T-cell (primary cell): Measurements from ENCODE around the gene CUL5. TPM values are rescaled to one million over a fixed set of nuclear protein-coding genes. Genes with fewer than 3 reads are reported as not detected.
"Not testable (repeated sequence)": the region's sequence is repeated elsewhere in the genome, so short reads cannot be mapped to it uniquely, and the experiment has no call there.

Experiments used
- ATAC-seq, 4 experiments: fragments of 200-7000 bp in 3 of 4; fragments of 150-1000 bp in 1 of 4; cut with Tn5 transposase; replicated peaks in 1 of 4; 1 replicate in 3 of 4; 2 replicates in 1 of 4; pipeline ENCODE4 v1.10.0; 2021; ENCODE audit warnings: moderate library complexity in 3 of 4, mild to moderate bottlenecking in 2 of 4, moderate number of reproducible peaks in 1 of 4
- CTCF ChIA-PET, 2 donors: fragments of 300-600 bp; sonication (Branson Sonifier 250); formaldehyde crosslinking; loops; one replicate each; lab custom pipeline; 2022; ENCODE audit warnings: antibody characterized with exemption in 2 of 2; lab: Charles Lee
- POLR2A ChIA-PET, 2 donors: fragments of 300-600 bp; sonication (Branson Sonifier 250); formaldehyde crosslinking; loops; one replicate each; lab custom pipeline; 2022; ENCODE audit warnings: antibody characterized with exemption in 2 of 2; lab: Charles Lee
- DNase-seq, 35 experiments: peaks; one replicate each; pipeline versions ENCODE4 v3.0.0 to v3.0.0-alpha.2; 2013 to 2023
- H3K27ac ChIP-seq: one replicate; pipeline ENCODE4 v1.5.1; 2013; ENCODE audit warnings: low read length
- H3K27me3 ChIP-seq, 2 experiments: replicated peaks in 1 of 2; 1 replicate in 1 of 2; 2 replicates in 1 of 2; pipeline versions ENCODE4 v1.6.1 to v1.7.0; 2013; ENCODE audit warnings: low read length in 1 of 2, mixed read lengths in 1 of 2; ENCODE audit not compliant: control insufficient read depth in 2 of 2, insufficient read depth in 2 of 2; ENCODE audit errors: extremely low read depth in 1 of 2
- H3K36me3 ChIP-seq, 2 donors: 1 replicate in 1 of 2; 2 replicates in 1 of 2; pipeline versions ENCODE4 v1.6.1 to v1.7.0; 2013; ENCODE audit warnings: low read length in 1 of 2; ENCODE audit not compliant: control insufficient read depth in 2 of 2, insufficient read depth in 1 of 2; ENCODE audit errors: extremely low read depth in 1 of 2
- H3K4me1 ChIP-seq, 2 experiments: 1 replicate in 1 of 2; 2 replicates in 1 of 2; pipeline versions ENCODE4 v1.6.1 to v1.7.0; 2013; ENCODE audit warnings: low read length in 2 of 2, mixed read lengths in 1 of 2; ENCODE audit not compliant: insufficient read depth in 2 of 2, control insufficient read depth in 1 of 2; ENCODE audit errors: extremely low read depth in 1 of 2
- H3K4me3 ChIP-seq, 2 donors: 1 replicate in 1 of 2; 2 replicates in 1 of 2; pipeline versions ENCODE4 v1.5.1 to v1.7.0; 2013; ENCODE audit warnings: mild to moderate bottlenecking in 2 of 2, low read length in 1 of 2, moderate library complexity in 1 of 2; ENCODE audit not compliant: control insufficient read depth in 1 of 2; ENCODE audit errors: extremely low read depth in 1 of 2
- H3K9me3 ChIP-seq: 2 replicates; pipeline ENCODE4 v1.7.0; 2013
- H3K27ac Mint-ChIP-seq, 2 donors: one replicate each; pipeline ENCODE4 v1.8.0; 2020 to 2021; ENCODE audit warnings: mild to moderate bottlenecking in 2 of 2, mixed read lengths in 2 of 2
- H3K27me3 Mint-ChIP-seq, 2 donors: one replicate each; pipeline ENCODE4 v1.8.0; 2021 to 2022; ENCODE audit warnings: mixed read lengths in 2 of 2
- H3K36me3 Mint-ChIP-seq: one replicate; pipeline ENCODE4 v1.8.0; 2021; ENCODE audit warnings: mixed read lengths
- H3K4me1 Mint-ChIP-seq, 3 donors: one replicate each; pipeline ENCODE4 v1.8.0; 2020 to 2022; ENCODE audit warnings: mixed read lengths in 3 of 3, mild to moderate bottlenecking in 1 of 3
- H3K4me3 Mint-ChIP-seq, 3 donors: one replicate each; pipeline ENCODE4 v1.8.0; 2020 to 2022; ENCODE audit warnings: mild to moderate bottlenecking in 3 of 3, mixed read lengths in 3 of 3, moderate library complexity in 3 of 3
- H3K9me3 Mint-ChIP-seq, 3 donors: one replicate each; pipeline ENCODE4 v1.8.0; 2020 to 2022; ENCODE audit warnings: mixed read lengths in 3 of 3
- WGBS: methylation state at CpG from one replicate; pipeline ENCODE4 v1.1.5; 2013; ENCODE audit warnings: missing lambda C conversion rate; ENCODE audit not compliant: insufficient coverage; 5-methylcytosine and 5-hydroxymethylcytosine counted together
- total RNA-seq, 35 experiments: library from RNA in 6 of 35; stranded (reverse) in 6 of 35; fragments of 120-200 nt in 1 of 35; gene quantifications; one replicate each; pipeline versions ENCODE4 v1.2.1 to v1.2.4 and lab custom pipeline; 2013 to 2026

Gene CUL5
- total RNA-seq, 5 donors from 2014 or later (not counting 1 experiment from before 2014, with no cell fraction given): 36.2 to 50.6 (median 42.7) TPM

- CTCF ChIA-PET: no interaction called here
- H3K27ac Mint-ChIP-seq: peak overlapping the region in 1 of 2 donors; percentile 24
Observed at GRCh38 chr11:108111126-108111525, 102.4 kb downstream of the CUL5 start.

DNA sequence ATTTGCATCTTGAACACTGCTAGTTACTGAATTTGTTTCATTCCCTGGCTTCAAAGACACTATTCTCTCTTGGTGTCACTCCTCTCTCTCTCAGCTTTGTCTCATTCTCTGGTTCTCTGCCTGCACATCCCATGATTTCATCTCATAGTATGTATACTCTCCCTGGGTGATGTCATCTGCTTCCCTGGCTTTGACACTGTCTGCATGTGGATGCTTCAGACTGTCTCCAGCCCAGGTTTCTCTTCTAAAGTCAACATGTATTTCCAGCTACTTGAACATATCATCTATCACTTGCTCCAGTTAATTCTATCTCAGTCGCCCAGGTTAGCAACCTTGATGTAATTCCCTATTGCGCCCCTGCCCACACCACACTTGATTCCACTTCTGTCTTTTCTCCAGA lies 103.4 kb downstream of the CUL5 start:
- Histone ChIP-seq H3K9me3 (no peaks in the 10 kb centered on the region), H3K4me1 (no peaks in the 10 kb centered on the region), H3K4me3 (no peak overlapping the region), H3K27ac (no peak overlapping the region), H3K27me3 (no peaks in the 10 kb centered on the region), H3K36me3 (no peaks in the 10 kb centered on the region)
- 100% methylated on average over 2 of the region's 2 CpGs for WGBS
- no peak overlapping the region for H3K27ac Mint-ChIP-seq
- H3K27me3 Mint-ChIP-seq: no peaks in the 10 kb centered on the region
- DNase-seq: no peak
- peaks cover 4% of the 10 kb centered on the region for H3K36me3 Mint-ChIP-seq
- no peaks in the 10 kb centered on the region for H3K9me3 Mint-ChIP-seq
- H3K4me3 Mint-ChIP-seq: no peak overlapping the region
- CTCF ChIA-PET: interaction anchor here in 1 of 2 donors (0.5 kb wide), 1 partner anchor 110 kb away, joined by 3 read pairs; the partner anchor contains the start of gene NPAT
- H3K4me1 Mint-ChIP-seq: no peaks in the 10 kb centered on the region
- POLR2A ChIA-PET: interaction anchor here in 1 of 2 donors (0.5 to 0.7 kb wide), 2 partner anchors 32 to 570 kb away, joined by 3 to 5 read pairs; no protein-coding TSS in a partner anchor
- ATAC-seq: no peak

More at GRCh38 chr11:108111126-108111525, 102.4 kb downstream of the CUL5 start:
- POLR2A ChIA-PET: interaction anchor here in 1 of 2 donors (0.6 kb wide), 1 partner anchor 30 kb away, joined by 8 read pairs; no protein-coding TSS in a partner anchor
- ATAC-seq (no peak), DNase-seq (no peak)
- no peaks in the 10 kb centered on the region for H3K9me3 ChIP-seq
- peaks cover 4% of the 10 kb centered on the region for H3K36me3 Mint-ChIP-seq
- H3K27ac ChIP-seq: no peak overlapping the region
- H3K4me3 ChIP-seq: no peak overlapping the region
- no peak overlapping the region for H3K4me3 Mint-ChIP-seq
- H3K4me1 ChIP-seq: no peaks in the 10 kb centered on the region
- WGBS: 100% methylated on average over 1 of the region's 4 CpGs
- no peaks in the 10 kb centered on the region for H3K27me3 ChIP-seq
- no peaks in the 10 kb centered on the region for H3K36me3 ChIP-seq
- H3K4me1 Mint-ChIP-seq: no peaks in the 10 kb centered on the region
- H3K9me3 Mint-ChIP-seq: no peaks in the 10 kb centered on the region
- H3K27me3 Mint-ChIP-seq: no peaks in the 10 kb centered on the region

DNA sequence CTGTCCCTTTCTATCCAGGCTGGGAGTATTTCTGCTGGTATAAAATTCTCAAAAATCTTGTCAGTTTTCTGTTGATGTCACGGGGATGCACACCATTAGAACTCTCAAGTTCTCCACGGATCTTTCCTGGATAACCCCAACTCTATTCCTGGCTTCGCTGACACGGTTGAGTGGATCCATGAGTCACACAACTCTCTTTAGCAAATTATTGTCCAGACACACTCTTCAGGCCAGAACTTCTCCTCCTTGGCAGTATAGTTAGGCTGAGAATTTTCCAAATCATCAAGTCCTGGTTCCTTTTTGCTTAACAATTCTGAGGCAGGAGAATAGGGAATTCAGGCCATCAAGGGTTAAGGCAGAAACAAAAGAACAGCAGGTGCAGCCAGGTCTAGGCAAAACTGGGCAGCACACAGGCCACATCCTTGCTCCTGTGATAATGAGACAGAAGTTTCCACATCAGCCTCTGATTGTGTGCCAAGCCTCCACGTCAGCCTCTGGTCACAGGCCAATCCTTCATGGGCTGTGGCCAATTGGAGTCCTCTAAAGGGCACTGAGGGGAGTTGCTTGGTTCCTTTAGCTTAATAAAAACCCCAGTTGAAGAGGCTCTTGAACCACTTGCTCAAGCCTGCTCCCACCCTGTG lies 106.9 kb downstream of the CUL5 start:
- H3K4me3 Mint-ChIP-seq: no peak overlapping the region
- POLR2A ChIA-PET: no interaction called here
- H3K27ac Mint-ChIP-seq: no peak overlapping the region
- no peaks in the 10 kb centered on the region for H3K27me3 Mint-ChIP-seq
- peaks cover 0 to 2% (median 0%) of the 10 kb centered on the region in 3 donors for H3K4me1 Mint-ChIP-seq
- no peaks in the 10 kb centered on the region for H3K36me3 ChIP-seq
- H3K9me3 ChIP-seq: no peaks in the 10 kb centered on the region
- H3K9me3 Mint-ChIP-seq: no peaks in the 10 kb centered on the region
- H3K4me3 ChIP-seq: no peak overlapping the region
- peaks cover 4% of the 10 kb centered on the region for H3K36me3 Mint-ChIP-seq
- CTCF ChIA-PET: no interaction called here
- ATAC-seq (no peak), DNase-seq (no peak)
- no peaks in the 10 kb centered on the region for H3K27me3 ChIP-seq
- H3K27ac ChIP-seq: no peak overlapping the region
- no peaks in the 10 kb centered on the region for H3K4me1 ChIP-seq
- WGBS: 62% methylated on average over 3 of the region's 5 CpGs

- Histone ChIP-seq H3K4me1 (peaks cover 0 to 18% of the 10 kb centered on the region in 2 experiments), H3K27ac (no peak overlapping the region), H3K36me3 (no peaks in the 10 kb centered on the region), H3K9me3 (no peaks in the 10 kb centered on the region), H3K4me3 (no peak overlapping the region), H3K27me3 (no peaks in the 10 kb centered on the region)
- Mint-ChIP-seq H3K27ac (no peak overlapping the region), H3K4me3 (no peak overlapping the region), H3K27me3 (no peaks in the 10 kb centered on the region), H3K9me3 (no peaks in the 10 kb centered on the region), H3K36me3 (no peaks in the 10 kb centered on the region), H3K4me1 (peaks cover 14 to 19% (median 15%) of the 10 kb centered on the region in 3 donors)
- ChIA-PET CTCF (interaction anchor here (0.6 to 2.2 kb wide), 10 partner anchors 17 to 532 kb away, joined by 3 to 9 read pairs (median 3); no protein-coding TSS in a partner anchor), POLR2A (interaction anchor here in 1 of 2 donors (0.7 kb wide), 2 partner anchors 23 to 127 kb away, joined by 3 to 5 read pairs; no protein-coding TSS in a partner anchor)
- ATAC-seq (no peak), DNase-seq (peak in 1 of 35 experiments; percentile 52)
Observed at GRCh38 chr11:108117746-108118371, 109.2 kb downstream of the CUL5 start.

GRCh38 chr11:108120936-108121273 lies 112.2 kb downstream of the CUL5 start:
- H3K27me3 ChIP-seq, POLR2A ChIA-PET, ATAC-seq, H3K27me3 Mint-ChIP-seq, H3K36me3 Mint-ChIP-seq, H3K36me3 ChIP-seq, H3K9me3 Mint-ChIP-seq, H3K9me3 ChIP-seq: not testable (repeated sequence)
- H3K4me3 Mint-ChIP-seq: peak overlapping the region; percentile 88 to 94 (median 94)
- CTCF ChIA-PET: interaction anchor here in 1 of 2 donors (0.7 kb wide), 1 partner anchor 414 kb away, joined by 3 read pairs; no protein-coding TSS in a partner anchor
- peak overlapping the region in 1 of 2 donors; percentile 64 for H3K27ac Mint-ChIP-seq
- 80% methylated on average over 3 of the region's 7 CpGs for WGBS
- peak in 1 of 35 experiments; percentile 1 for DNase-seq
- Histone ChIP-seq H3K4me3 (peak overlapping the region; percentile 76 to 79), H3K27ac (peak overlapping the region; percentile 50), H3K4me1 (peaks cover 0 to 33% of the 10 kb centered on the region in 2 experiments)
- H3K4me1 Mint-ChIP-seq: peaks cover 38 to 42% (median 40%) of the 10 kb centered on the region in 3 donors

DNA sequence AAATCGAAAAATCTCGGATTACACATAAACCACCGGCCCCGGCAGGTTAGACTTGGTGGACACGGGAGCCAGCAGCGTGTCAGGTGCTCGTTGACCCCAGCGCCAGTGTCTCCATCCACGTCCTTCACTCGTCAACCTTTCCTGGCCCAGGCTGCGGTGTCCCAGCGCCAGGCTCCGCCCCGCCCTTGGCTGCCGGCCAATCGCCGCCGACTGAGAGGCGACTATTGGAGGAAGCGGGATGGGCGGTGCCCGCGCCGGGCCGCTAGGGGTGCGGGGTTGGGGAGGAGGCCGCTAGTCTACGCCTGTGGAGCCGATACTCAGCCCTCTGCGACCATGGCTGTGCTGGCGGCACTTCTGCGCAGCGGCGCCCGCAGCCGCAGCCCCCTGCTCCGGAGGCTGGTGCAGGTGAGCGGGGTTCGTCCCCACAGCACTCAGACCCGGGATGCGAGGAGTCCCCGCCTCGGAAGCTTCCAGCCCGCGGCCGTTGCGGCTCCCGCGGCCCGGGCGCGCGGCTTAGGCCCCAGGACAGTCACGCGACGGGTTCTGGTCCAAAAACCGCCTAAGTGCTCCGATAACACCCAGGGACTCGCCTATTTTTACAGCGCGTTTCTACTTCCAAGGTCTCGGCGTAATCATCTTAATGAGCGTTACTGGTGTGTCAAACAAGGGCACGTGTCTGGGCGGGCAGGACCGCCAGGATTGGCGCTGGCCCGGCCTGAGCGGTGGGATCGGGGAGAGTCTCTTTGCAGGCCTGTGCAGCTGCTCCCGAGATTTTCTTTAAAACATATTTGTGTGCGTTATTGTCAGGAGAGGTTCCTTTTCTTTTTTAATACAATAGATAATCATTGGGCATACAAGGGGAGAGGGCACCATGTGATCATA lies 112.8 kb downstream of the CUL5 start, which contains the start of gene ACAT1:
Gene ACAT1 (plus strand): TSS at position 294 of the 882 bp plus-strand sequence. CDS start 40 bp downstream, at position 334.
- peaks cover 0 to 33% of the 10 kb centered on the region in 2 experiments for H3K4me1 ChIP-seq
- peak; percentile 88 to 98 (median 94) for DNase-seq
- POLR2A ChIA-PET: no interaction called here
- H3K27me3 ChIP-seq: no peaks in the 10 kb centered on the region
- H3K36me3 ChIP-seq: no peaks in the 10 kb centered on the region
- peaks cover 40 to 47% (median 42%) of the 10 kb centered on the region in 3 donors for H3K4me1 Mint-ChIP-seq
- no peaks in the 10 kb centered on the region for H3K9me3 Mint-ChIP-seq
- peak within 1 kb of the TSS; percentile 83 to 90 for H3K27ac Mint-ChIP-seq
- H3K9me3 ChIP-seq: no peaks in the 10 kb centered on the region
- CTCF ChIA-PET: interaction anchor here in 1 of 2 donors (0.7 kb wide), 1 partner anchor 413 kb away, joined by 3 read pairs; no protein-coding TSS in a partner anchor
- peak within 1 kb of the TSS; percentile 76 to 79 for H3K4me3 ChIP-seq
- H3K36me3 Mint-ChIP-seq: peaks cover 4% of the 10 kb centered on the region
- peak; percentile 99 for ATAC-seq
- under 1% methylated on average over 63 of the region's 73 CpGs for WGBS
- peak within 1 kb of the TSS; percentile 50 for H3K27ac ChIP-seq
- H3K27me3 Mint-ChIP-seq: no peaks in the 10 kb centered on the region
- peak within 1 kb of the TSS; percentile 88 to 94 (median 94) for H3K4me3 Mint-ChIP-seq
